BJ (cell line): ENCODE results near the gene MVB12B. TPM values are rescaled to one million over a fixed set of nuclear protein-coding genes. Genes with fewer than 3 reads are reported as not detected.

Experiments
- CTCF ChIA-PET: fragments of 350-600 bp; formaldehyde crosslinking; extraction: SDS; loops from one replicate; lab custom pipeline; 2021; ENCODE audit warnings: antibody characterized with exemption, inconsistent platforms; lab: Yijun Ruan, JAX
- POLR2A ChIA-PET: fragments of 300-600 bp; sonication (Branson Sonifier 250); formaldehyde crosslinking; extraction: SDS; loops from one replicate; lab custom pipeline; 2021; ENCODE audit warnings: antibody characterized with exemption; lab: Charles Lee
- DNase-seq: peaks from one replicate; pipeline ENCODE4 v3.0.0-alpha.2; 2011; ENCODE audit warnings: low read depth
- H3K27me3 ChIP-seq: 2 replicates; pipeline ENCODE4 v1.6.0; 2011; ENCODE audit warnings: low read length; ENCODE audit not compliant: control insufficient read depth, insufficient read depth
- H3K36me3 ChIP-seq: 2 replicates; pipeline ENCODE4 v1.5.1; 2011; ENCODE audit warnings: low read length; ENCODE audit not compliant: control insufficient read depth, insufficient read depth
- H3K4me3 ChIP-seq: 2 replicates; pipeline ENCODE4 v1.5.1; 2011; ENCODE audit warnings: low read depth, mild to moderate bottlenecking, control low read depth, low read length
- CTCF ChIP-seq: IDR thresholded peaks from 2 replicates; pipeline ENCODE4 v1.5.1; 2011; ENCODE audit warnings: low read depth, mild to moderate bottlenecking, control low read depth, inconsistent platforms, low read length, moderate library complexity; ENCODE audit not compliant: insufficient read depth
- polyA plus RNA-seq: library from polyadenylated mRNA; depleted of rRNA; stranded (reverse); fragments of >200 nt; gene quantifications from 2 replicates; pipeline ENCODE4 v1.2.3, GENCODE V29; 2011

MVB12B gene
- polyA plus RNA-seq, 1 experiment = 2.7 TPM

- Histone ChIP-seq H3K27me3 (peaks cover 10% of the 10 kb centered on the region), H3K4me3 (no peak overlapping the region), H3K36me3 (no peaks in the 10 kb centered on the region)
- DNase-seq = no peak
- ChIA-PET CTCF (interaction anchor here (1.7 to 12.8 kb wide), 4 partner anchors 12 to 206 kb away, joined by 5 to 109 read pairs (median 6); no protein-coding TSS in a partner anchor), POLR2A (no interaction called here)
- TF ChIP-seq CTCF = no peak
These were observed 31.1 kb upstream of the MVB12B start for GRCh38 chr9:126295516-126295915.

DNA sequence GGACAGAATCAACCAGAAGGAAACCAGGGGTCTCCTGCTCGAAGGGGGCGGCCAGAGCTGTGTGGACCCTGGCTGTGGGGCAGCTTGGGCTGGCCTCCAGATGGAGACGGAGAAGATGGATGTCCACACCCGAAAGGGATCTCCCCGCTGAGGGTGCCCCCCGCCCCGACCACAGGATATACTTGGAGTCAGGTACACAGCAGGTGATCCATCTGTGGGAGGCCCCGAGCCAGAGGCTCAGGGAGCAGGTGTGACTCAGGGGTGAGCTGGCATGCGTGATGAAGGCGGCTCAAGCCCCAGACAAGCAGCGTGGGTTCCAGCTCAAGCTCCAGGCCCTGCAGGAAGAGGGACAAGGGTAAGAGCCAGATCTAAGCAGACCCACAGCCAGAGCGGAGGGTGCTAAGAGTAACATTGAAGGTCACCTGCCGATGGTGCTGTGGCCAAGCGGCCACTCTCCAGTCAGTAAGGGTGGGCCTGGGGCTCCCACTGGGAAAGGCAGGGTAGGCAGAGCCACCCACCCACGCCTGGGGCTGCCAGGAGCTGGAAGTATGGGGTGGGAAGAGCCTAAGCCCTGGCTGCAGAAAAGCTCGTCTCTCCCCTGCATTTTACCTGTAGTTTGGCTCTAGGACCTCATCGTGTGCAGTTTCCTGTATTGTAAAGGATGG is 30.6 kb upstream of the MVB12B start:
- POLR2A ChIA-PET = no interaction called here
- Histone ChIP-seq H3K27me3 (peaks cover 11% of the 10 kb centered on the region), H3K36me3 (no peaks in the 10 kb centered on the region), H3K4me3 (no peak overlapping the region)
- CTCF ChIA-PET = interaction anchor here (1.7 to 12.8 kb wide), 4 partner anchors 102 to 205 kb away, joined by 5 to 109 read pairs (median 14); no protein-coding TSS in a partner anchor
- no peak for TF ChIP-seq CTCF
- DNase-seq = no peak

DNA sequence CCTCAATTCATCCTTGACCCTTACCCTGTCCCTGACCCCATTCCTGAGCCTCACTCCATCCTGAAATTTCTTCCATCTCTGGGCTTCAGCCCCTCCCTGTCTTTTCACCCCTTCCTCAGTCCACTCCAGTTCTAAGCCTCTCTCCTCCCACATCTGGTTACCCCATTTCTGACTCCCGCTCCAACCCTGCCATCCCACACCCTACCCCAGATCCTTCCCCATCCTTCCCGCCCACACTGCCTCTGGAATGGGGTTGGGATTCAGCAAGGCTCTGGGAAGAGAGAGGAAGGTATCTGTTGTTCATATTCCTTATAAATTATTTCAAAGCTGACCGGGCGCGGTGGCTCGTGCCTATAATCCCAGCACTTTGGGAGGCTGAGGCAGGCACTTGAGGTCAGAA is 29.9 kb upstream of the MVB12B start:
- Histone ChIP-seq H3K4me3 (no peak overlapping the region), H3K27me3 (peaks cover 11% of the 10 kb centered on the region), H3K36me3 (no peaks in the 10 kb centered on the region)
- ChIA-PET POLR2A (no interaction called here), CTCF (interaction anchor here (4.6 to 12.8 kb wide), 2 partner anchors 102 to 195 kb away, joined by 22 to 109 read pairs; no protein-coding TSS in a partner anchor)
- TF ChIP-seq CTCF = no peak
- no peak for DNase-seq

DNA sequence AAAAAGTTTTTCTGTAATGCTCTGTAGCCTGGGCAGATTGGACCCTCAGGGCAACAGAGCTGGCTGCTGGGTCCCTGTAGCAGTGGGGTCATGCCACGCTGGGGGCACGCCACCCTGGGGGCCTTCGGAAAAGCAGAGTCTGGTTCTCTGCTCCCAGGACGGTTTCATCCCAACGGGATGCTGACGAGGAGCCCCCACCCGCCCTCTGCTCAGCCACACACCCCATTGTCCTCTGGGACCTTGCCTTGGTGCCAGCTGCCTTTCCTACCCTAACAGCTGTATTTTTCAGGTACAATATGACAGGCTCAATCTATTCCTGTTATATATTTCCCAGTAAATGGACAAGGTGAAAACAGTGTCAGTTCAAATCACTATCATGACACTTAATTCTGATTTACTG is 29.0 kb upstream of the MVB12B start:
- Histone ChIP-seq H3K4me3 (no peak overlapping the region), H3K27me3 (peaks cover 11% of the 10 kb centered on the region), H3K36me3 (no peaks in the 10 kb centered on the region)
- TF ChIP-seq CTCF = no peak
- CTCF ChIA-PET = interaction anchor here (0.6 to 12.8 kb wide), 7 partner anchors 10 to 202 kb away, joined by 3 to 109 read pairs (median 4); no protein-coding TSS in a partner anchor
- POLR2A ChIA-PET = no interaction called here
- DNase-seq = no peak

- no peak for DNase-seq
- no peak for TF ChIP-seq CTCF
- H3K27me3 ChIP-seq = peaks cover 11% of the 10 kb centered on the region
- H3K36me3 ChIP-seq = no peaks in the 10 kb centered on the region
- POLR2A ChIA-PET = no interaction called here
- no peak overlapping the region for H3K4me3 ChIP-seq
- CTCF ChIA-PET = interaction anchor here (0.7 to 12.8 kb wide), 6 partner anchors 10 to 201 kb away, joined by 3 to 109 read pairs (median 4); no protein-coding TSS in a partner anchor
These were observed 28.4 kb upstream of the MVB12B start for GRCh38 chr9:126298063-126298801.
